ENCODE results near the gene MOB3A.

MOB3A gene

GRCh38 chr19:2096034-2096479, at the start of gene MOB3A (continued):
- TF ChIP-seq, protein P1, sequence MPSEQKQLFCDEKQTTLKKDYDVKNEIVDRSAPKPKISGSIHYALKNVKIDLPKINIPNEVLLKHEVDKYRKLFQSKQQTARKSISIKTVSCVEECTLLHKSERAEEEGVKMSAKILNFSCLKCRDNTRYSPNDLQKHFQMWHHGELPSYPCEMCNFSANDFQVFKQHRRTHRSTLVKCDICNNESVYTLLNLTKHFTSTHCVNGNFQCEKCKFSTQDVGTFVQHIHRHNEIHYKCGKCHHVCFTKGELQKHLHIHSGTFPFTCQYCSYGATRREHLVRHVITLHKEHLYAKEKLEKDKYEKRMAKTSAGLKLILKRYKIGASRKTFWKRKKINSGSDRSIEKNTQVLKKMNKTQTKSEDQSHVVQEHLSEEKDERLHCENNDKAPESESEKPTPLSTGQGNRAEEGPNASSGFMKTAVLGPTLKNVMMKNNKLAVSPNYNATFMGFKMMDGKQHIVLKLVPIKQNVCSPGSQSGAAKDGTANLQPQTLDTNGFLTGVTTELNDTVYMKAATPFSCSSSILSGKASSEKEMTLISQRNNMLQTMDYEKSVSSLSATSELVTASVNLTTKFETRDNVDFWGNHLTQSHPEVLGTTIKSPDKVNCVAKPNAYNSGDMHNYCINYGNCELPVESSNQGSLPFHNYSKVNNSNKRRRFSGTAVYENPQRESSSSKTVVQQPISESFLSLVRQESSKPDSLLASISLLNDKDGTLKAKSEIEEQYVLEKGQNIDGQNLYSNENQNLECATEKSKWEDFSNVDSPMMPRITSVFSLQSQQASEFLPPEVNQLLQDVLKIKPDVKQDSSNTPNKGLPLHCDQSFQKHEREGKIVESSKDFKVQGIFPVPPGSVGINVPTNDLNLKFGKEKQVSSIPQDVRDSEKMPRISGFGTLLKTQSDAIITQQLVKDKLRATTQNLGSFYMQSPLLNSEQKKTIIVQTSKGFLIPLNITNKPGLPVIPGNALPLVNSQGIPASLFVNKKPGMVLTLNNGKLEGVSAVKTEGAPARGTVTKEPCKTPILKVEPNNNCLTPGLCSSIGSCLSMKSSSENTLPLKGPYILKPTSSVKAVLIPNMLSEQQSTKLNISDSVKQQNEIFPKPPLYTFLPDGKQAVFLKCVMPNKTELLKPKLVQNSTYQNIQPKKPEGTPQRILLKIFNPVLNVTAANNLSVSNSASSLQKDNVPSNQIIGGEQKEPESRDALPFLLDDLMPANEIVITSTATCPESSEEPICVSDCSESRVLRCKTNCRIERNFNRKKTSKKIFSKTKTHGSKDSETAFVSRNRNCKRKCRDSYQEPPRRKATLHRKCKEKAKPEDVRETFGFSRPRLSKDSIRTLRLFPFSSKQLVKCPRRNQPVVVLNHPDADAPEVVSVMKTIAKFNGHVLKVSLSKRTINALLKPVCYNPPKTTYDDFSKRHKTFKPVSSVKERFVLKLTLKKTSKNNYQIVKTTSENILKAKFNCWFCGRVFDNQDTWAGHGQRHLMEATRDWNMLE (tag by site-specific recombination; conservative IDR thresholded peaks at IDR 0.05; ENCODE audit: low read depth), result no peak
- TF ChIP-seq ZNF239 (tag by site-specific recombination; IDR thresholded peaks at IDR 0.05) (0 out of 2 replicates have a peak, but pooled peaks have one; percentile 40), ZFP69B (tag by site-specific recombination; IDR thresholded peaks at IDR 0.05) (peak; percentile 97), YY1 (tag by site-specific recombination; IDR thresholded peaks at IDR 0.05) (peak; percentile 56; the same call in 1 of the 2 replicates), ZFP37 (tag by site-specific recombination; IDR thresholded peaks at IDR 0.05) (peak; percentile 58; the same call in 1 of the 2 replicates), ZBTB1 (tag by site-specific recombination; IDR thresholded peaks at IDR 0.05) (peak; percentile 85; the same call in 1 of the 2 replicates), ZBTB7A (tag by site-specific recombination; IDR thresholded peaks at IDR 0.05; ENCODE audit: low read depth) (peak; percentile 26; the same call in 1 of the 2 replicates), ZNF701 (tag by site-specific recombination; IDR thresholded peaks at IDR 0.05) (no peak), ZNF2 (tag by site-specific recombination; IDR thresholded peaks at IDR 0.05) (peak; percentile 69; the same call in 1 of the 2 replicates), ZNF221 (tag by site-specific recombination; IDR thresholded peaks at IDR 0.05; ENCODE audit: borderline replicate concordance) (0 out of 2 replicates have a peak, but pooled peaks have one; percentile 29), ZNF596 (tag by site-specific recombination; IDR thresholded peaks at IDR 0.05) (0 out of 2 replicates have a peak, but pooled peaks have one; percentile 31), ZNF449 (tag by site-specific recombination; IDR thresholded peaks at IDR 0.05) (peak; percentile 67), ZBTB48 (tag by site-specific recombination; IDR thresholded peaks at IDR 0.05) (peak; percentile 88; the same call in 1 of the 2 replicates), REPIN1 (tag by site-specific recombination; IDR thresholded peaks at IDR 0.05; ENCODE audit: low read depth) (peak; percentile 27; the same call in 1 of the 2 replicates), ZNF76 (tag by site-specific recombination; IDR thresholded peaks at IDR 0.05; ENCODE audit: borderline replicate concordance, low read depth) (peak; percentile 74; the same call in 1 of the 2 replicates), ZBTB20 (tag by site-specific recombination; IDR thresholded peaks at IDR 0.05) (peak; percentile 78), KLF1 (tag by site-specific recombination; IDR thresholded peaks at IDR 0.05) (peak; percentile 97), ZFHX2 (tag by site-specific recombination; conservative IDR thresholded peaks at IDR 0.05) (peak; percentile 98), ZEB2 (tag by site-specific recombination; IDR thresholded peaks at IDR 0.05) (peak; percentile 87), BCL6B (tag by site-specific recombination; IDR thresholded peaks at IDR 0.05) (no peak), MZF1 (tag by site-specific recombination; IDR thresholded peaks at IDR 0.05; ENCODE audit: borderline replicate concordance) (peak; percentile 77), ZNF10 (tag by site-specific recombination; IDR thresholded peaks at IDR 0.05) (peak; percentile 67; the same call in 1 of the 2 replicates), TCF7L2 (IDR thresholded peaks at IDR 0.05; ENCODE audit: borderline replicate concordance, low read depth, low read length) (no peak), ZNF138 (tag by site-specific recombination; IDR thresholded peaks at IDR 0.05; ENCODE audit: borderline replicate concordance) (no peak)
- TF ChIP-seq, protein P2, sequence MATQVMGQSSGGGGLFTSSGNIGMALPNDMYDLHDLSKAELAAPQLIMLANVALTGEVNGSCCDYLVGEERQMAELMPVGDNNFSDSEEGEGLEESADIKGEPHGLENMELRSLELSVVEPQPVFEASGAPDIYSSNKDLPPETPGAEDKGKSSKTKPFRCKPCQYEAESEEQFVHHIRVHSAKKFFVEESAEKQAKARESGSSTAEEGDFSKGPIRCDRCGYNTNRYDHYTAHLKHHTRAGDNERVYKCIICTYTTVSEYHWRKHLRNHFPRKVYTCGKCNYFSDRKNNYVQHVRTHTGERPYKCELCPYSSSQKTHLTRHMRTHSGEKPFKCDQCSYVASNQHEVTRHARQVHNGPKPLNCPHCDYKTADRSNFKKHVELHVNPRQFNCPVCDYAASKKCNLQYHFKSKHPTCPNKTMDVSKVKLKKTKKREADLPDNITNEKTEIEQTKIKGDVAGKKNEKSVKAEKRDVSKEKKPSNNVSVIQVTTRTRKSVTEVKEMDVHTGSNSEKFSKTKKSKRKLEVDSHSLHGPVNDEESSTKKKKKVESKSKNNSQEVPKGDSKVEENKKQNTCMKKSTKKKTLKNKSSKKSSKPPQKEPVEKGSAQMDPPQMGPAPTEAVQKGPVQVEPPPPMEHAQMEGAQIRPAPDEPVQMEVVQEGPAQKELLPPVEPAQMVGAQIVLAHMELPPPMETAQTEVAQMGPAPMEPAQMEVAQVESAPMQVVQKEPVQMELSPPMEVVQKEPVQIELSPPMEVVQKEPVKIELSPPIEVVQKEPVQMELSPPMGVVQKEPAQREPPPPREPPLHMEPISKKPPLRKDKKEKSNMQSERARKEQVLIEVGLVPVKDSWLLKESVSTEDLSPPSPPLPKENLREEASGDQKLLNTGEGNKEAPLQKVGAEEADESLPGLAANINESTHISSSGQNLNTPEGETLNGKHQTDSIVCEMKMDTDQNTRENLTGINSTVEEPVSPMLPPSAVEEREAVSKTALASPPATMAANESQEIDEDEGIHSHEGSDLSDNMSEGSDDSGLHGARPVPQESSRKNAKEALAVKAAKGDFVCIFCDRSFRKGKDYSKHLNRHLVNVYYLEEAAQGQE (tag by site-specific recombination; IDR thresholded peaks at IDR 0.05), result 0 out of 2 replicates have a peak, but pooled peaks have one; percentile 12

Data from HEK293 (cell line).